Mucosa of stomach (tissue), 1 donor: Measurements from ENCODE around the gene FAM32A.

Source experiments
- H3K27me3 ChIP-seq: one replicate; pipeline ENCODE4 v1.7.0; 2013; ENCODE audit warnings: mild to moderate bottlenecking, low read length; ENCODE audit not compliant: control insufficient read depth, insufficient read depth
- H3K36me3 ChIP-seq: one replicate; pipeline ENCODE4 v1.7.0; 2013; ENCODE audit warnings: low read length; ENCODE audit not compliant: control insufficient read depth, insufficient read depth
- H3K4me1 ChIP-seq: one replicate; pipeline ENCODE4 v1.7.0; 2013; ENCODE audit warnings: mild to moderate bottlenecking, low read length; ENCODE audit not compliant: control insufficient read depth, insufficient read depth
- H3K4me3 ChIP-seq: one replicate; pipeline ENCODE4 v1.7.0; 2013; ENCODE audit warnings: low read length
- H3K9ac ChIP-seq: one replicate; pipeline ENCODE4 v1.7.0; 2013; ENCODE audit warnings: mild to moderate bottlenecking, low read length, moderate library complexity
- H3K9me3 ChIP-seq: one replicate; pipeline ENCODE4 v1.7.0; 2013; ENCODE audit warnings: mild to moderate bottlenecking, low read length, moderate library complexity; ENCODE audit not compliant: control insufficient read depth
- donor health status: Pancreatic carcinoma.

The FAM32A gene

DNA sequence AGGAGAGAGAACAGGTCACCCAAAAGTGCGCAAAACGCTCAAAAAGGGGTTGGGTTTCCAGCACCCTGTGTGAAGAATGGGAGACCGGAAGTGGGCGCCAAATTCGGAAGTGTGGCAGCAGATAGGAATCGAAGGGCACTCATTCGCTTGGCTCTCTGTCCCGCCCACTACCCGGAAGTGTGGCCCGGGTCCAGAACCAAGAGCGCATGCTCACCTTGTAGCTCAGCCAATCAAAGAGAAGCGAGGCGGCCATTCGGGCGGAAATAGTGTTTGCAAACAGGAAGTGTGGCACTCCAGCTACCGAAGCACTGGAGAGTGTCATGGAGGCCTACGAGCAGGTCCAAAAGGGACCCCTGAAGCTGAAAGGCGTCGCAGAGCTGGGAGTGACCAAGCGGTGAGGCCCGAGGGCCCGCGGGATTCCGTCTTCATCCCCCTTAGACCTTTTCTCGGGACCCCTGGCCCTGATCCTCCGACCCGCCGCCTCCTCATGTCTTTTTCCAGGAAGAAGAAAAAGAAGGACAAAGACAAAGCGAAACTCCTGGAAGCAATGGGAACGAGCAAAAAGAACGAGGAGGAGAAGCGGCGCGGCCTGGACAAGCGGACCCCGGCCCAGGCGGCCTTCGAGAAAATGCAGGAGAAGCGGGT, at the start of gene FAM32A:
Gene FAM32A, plus strand, starts transcription at position 288 of the 645 bp plus-strand sequence. Its CDS starts 33 bp downstream, at position 321.
- Histone ChIP-seq H3K27me3 (no peaks in the 10 kb centered on the region), H3K4me1 (peaks cover 15% of the 10 kb centered on the region)

DNA sequence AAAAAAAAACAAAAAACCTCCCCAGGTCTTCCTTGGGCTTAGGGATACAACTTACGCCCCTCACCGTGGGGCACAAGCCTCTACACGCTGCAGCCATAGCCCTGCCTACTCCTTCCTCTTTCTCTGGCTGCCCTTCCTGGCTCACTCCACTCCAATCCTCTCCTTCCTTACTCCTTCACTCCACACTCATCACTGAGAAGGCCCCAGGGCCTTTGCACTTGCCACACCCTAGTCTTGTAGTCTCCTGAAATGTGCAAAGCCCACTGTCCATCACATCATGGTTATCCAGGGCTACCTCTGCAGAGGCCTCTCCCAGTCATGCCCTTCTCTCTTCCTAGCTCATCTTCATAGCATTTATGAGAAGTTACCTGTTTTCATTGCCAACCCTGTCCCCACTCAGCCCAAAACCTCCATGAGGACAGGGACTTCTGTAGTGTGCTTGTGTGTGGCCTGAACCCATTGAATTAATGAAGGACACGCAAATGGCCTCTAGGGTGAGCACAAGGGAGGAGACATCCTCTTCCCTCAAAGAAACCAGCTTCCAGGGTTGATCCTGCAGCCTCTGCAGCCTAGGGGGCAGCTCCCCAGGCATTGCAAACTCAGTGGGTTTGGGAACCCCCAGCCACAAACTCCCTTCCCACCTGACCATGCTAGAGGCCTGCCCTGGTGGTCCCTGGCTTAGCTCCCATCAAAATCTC, 49.6 kb upstream of the FAM32A start:
- Histone ChIP-seq H3K27me3 (no peaks in the 10 kb centered on the region), H3K9ac (no peak overlapping the region)

More for the DNA sequence above, at the start of gene FAM32A:
- H3K36me3 ChIP-seq = peaks cover 9% of the 10 kb centered on the region
- peak within 1 kb of the TSS; percentile 93 for H3K9ac ChIP-seq
- H3K4me3 ChIP-seq = peak within 1 kb of the TSS; percentile 79
- no peaks in the 10 kb centered on the region for H3K9me3 ChIP-seq

DNA sequence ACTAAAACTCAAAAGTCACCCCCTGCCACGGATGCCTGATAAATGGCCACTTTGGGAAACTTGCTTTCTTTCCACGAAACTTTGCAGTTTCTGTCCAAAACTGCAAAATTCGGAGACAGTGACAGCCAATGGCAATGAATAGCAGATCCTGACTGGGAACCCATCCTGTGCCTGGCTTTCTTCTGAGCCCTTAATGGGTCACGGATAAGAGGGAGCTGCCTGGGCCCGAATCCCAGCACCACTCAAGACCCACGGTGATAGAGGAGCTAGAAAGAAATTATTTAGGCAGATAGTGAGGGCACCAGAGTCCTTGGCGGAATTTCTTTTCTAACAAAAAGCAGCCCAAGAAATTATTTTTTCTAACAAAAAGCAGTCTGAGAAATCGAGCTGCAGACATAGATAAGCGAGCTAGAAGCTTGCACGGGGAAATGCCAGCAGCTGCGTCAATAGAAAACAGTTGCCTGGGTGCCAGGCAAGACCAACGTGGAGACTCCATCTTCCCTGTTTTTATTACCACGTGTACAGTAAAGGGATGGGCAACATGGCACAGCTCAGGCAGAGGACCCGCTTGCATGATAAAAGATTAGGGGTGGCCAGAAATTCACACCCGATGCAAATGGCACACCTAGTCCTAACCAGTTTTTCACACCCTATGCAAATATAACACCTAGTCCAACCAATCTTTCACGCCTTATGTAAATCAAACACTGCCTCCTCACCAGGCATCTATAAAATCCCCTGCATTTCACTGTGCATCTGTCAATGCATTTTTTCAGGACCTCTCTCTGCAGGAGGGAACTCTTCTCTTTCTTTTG, 48.8 kb upstream of the FAM32A start:
- Histone ChIP-seq H3K4me1 (peaks cover 16% of the 10 kb centered on the region), H3K9ac (no peak overlapping the region), H3K4me3 (no peak overlapping the region), H3K27me3 (no peaks in the 10 kb centered on the region), H3K9me3 (no peaks in the 10 kb centered on the region), H3K36me3 (peaks cover 5% of the 10 kb centered on the region)

More for the DNA sequence above, 49.6 kb upstream of the FAM32A start:
- H3K36me3 ChIP-seq = peaks cover 5% of the 10 kb centered on the region
- no peak overlapping the region for H3K4me3 ChIP-seq
- H3K9me3 ChIP-seq = no peaks in the 10 kb centered on the region
- peaks cover 16% of the 10 kb centered on the region for H3K4me1 ChIP-seq

GRCh38 chr19:16139752-16140151, 45.5 kb upstream of the FAM32A start:
- no peaks in the 10 kb centered on the region for H3K36me3 ChIP-seq
- H3K4me3 ChIP-seq = no peak overlapping the region
- peaks cover 28% of the 10 kb centered on the region for H3K4me1 ChIP-seq
- no peaks in the 10 kb centered on the region for H3K27me3 ChIP-seq
- H3K9me3 ChIP-seq = no peaks in the 10 kb centered on the region
- no peak overlapping the region for H3K9ac ChIP-seq

DNA sequence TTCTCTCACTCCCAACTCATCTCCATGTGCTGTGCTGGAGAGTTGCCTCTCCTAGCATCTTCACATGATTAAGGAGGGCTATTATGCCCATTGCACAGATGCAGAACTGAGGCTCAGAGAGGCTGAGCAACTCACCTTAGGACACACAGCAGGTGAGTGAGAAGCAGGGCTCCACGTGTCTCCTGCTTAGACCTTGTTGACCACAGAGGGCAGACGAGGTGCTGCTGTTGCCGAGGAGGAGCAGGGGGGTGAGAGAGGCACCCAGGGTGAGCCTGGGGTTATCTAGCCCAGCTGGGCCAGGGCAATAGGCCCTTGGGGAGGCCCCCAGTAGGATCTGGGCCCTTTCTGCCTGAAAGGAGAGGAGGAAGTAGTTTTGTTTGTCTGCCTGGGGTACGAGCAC, 44.2 kb upstream of the FAM32A start:
- Histone ChIP-seq H3K27me3 (no peaks in the 10 kb centered on the region), H3K9ac (no peak overlapping the region), H3K4me1 (peaks cover 33% of the 10 kb centered on the region), H3K9me3 (no peaks in the 10 kb centered on the region), H3K36me3 (no peaks in the 10 kb centered on the region), H3K4me3 (no peak overlapping the region)

- H3K36me3 ChIP-seq = no peaks in the 10 kb centered on the region
- peaks cover 24% of the 10 kb centered on the region for H3K4me1 ChIP-seq
- H3K27me3 ChIP-seq = no peaks in the 10 kb centered on the region
- no peaks in the 10 kb centered on the region for H3K9me3 ChIP-seq
- H3K4me3 ChIP-seq = no peak overlapping the region
- H3K9ac ChIP-seq = no peak overlapping the region
Measured at GRCh38 chr19:16142032-16142580, 43.1 kb upstream of the FAM32A start.

GRCh38 chr19:16143399-16144215, 41.6 kb upstream of the FAM32A start, which contains the start of gene HSH2D:
HSH2D (plus strand) TSS chr19:16143685; CDS start chr19:16148751, 5,066 bp downstream.
- peaks cover 23% of the 10 kb centered on the region for H3K4me1 ChIP-seq
- no peaks in the 10 kb centered on the region for H3K9me3 ChIP-seq
- no peaks in the 10 kb centered on the region for H3K27me3 ChIP-seq
- H3K36me3 ChIP-seq = no peaks in the 10 kb centered on the region
- H3K9ac ChIP-seq = peak within 1 kb of the TSS; percentile 83
- peak within 1 kb of the TSS; percentile 72 for H3K4me3 ChIP-seq

DNA sequence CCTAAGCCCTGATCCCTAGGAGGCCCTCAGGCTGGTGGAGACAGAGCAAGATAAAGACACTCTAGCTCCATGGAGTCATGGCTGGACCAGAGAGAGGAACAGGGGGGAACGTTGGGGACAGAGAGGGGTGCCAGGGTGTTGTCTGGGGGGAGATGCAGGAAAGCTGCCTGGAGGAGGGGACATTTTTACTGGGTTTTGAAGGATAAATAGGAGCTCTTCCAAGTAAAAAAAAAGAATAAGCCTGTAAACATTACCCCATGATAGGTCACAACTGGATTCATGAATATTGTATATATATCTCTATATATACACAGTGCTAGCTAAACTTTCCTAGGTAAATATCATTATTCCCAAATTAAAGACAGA, 41.0 kb upstream of the FAM32A start:
- Histone ChIP-seq H3K9ac (peak overlapping the region; percentile 83), H3K4me3 (peak overlapping the region; percentile 72), H3K9me3 (no peaks in the 10 kb centered on the region), H3K36me3 (no peaks in the 10 kb centered on the region), H3K27me3 (no peaks in the 10 kb centered on the region), H3K4me1 (peaks cover 23% of the 10 kb centered on the region)

DNA sequence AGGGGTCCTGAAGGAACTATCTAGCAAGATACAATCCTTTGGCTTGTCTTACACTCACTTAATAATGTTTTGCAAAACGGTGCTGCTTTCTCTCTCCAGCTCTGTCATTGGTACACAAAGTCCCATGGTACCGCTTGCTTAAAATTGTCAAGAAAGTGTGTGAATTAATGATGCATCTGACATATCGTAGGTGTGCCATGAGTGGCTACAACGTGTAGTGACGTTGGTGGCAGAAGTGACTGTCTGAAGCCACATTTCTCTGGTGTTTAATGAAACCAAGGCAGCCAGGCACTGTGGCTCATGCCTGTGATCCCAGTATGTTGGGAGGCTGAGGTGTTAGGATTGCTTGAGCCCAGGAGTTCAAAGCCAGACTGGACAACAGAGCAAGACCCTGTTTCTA, 39.1 kb upstream of the FAM32A start:
- Histone ChIP-seq H3K36me3 (no peaks in the 10 kb centered on the region), H3K4me3 (no peak overlapping the region), H3K9me3 (no peaks in the 10 kb centered on the region), H3K9ac (no peak overlapping the region), H3K27me3 (no peaks in the 10 kb centered on the region), H3K4me1 (peaks cover 23% of the 10 kb centered on the region)

- no peaks in the 10 kb centered on the region for H3K9me3 ChIP-seq
- H3K27me3 ChIP-seq = no peaks in the 10 kb centered on the region
- no peak overlapping the region for H3K4me3 ChIP-seq
- H3K4me1 ChIP-seq = peaks cover 19% of the 10 kb centered on the region
- H3K36me3 ChIP-seq = no peaks in the 10 kb centered on the region
- no peak overlapping the region for H3K9ac ChIP-seq
Measured at GRCh38 chr19:16148443-16149229, 36.6 kb upstream of the FAM32A start.
